GM12878 (cell line): ENCODE measurements around the gene MTHFD2. TPM values are rescaled to one million over a fixed set of nuclear protein-coding genes. Genes with fewer than 3 reads are reported as not detected.

ENCODE experiments used
- CHD1 ChIP-seq: IDR thresholded peaks from 2 replicates; pipeline ENCODE4 v1.6.1; 2012; ENCODE audit warnings: low read depth, low read length, improper control_type of control experiment
- FOXM1 ChIP-seq: IDR thresholded peaks from 2 replicates; pipeline ENCODE4 v1.6.1; 2012; ENCODE audit warnings: low read depth, mild to moderate bottlenecking, inconsistent platforms, low read length, moderate library complexity
- GABPA ChIP-seq: IDR thresholded peaks from 2 replicates; pipeline ENCODE4 v1.6.1; 2014; ENCODE audit warnings: antibody characterized with exemption, low read depth, mild to moderate bottlenecking, inconsistent platforms
- HDAC6 ChIP-seq: fragments of 200-600 bp; sonication (generic); IDR thresholded peaks from one replicate; pipeline ENCODE4 v1.8.0; 2017; ENCODE audit warnings: antibody characterized with exemption; ENCODE audit not compliant: unreplicated experiment
- NFXL1 ChIP-seq: fragments of 450-650 bp; IDR thresholded peaks from 2 replicates; pipeline ENCODE4 v1.6.1; 2017; ENCODE audit warnings: antibody characterized with exemption, mild to moderate bottlenecking, borderline replicate concordance
- NFYA ChIP-seq: IDR thresholded peaks from 2 replicates; pipeline ENCODE4 v1.6.1; 2011; ENCODE audit warnings: low read depth, mild to moderate bottlenecking, low read length, improper control_type of control experiment, borderline replicate concordance
- RCOR1 ChIP-seq: conservative IDR thresholded peaks from 2 replicates; pipeline ENCODE4 v1.6.1; 2012; ENCODE audit warnings: low read depth, low read length, improper control_type of control experiment
- SREBF2 ChIP-seq: IDR thresholded peaks from 2 replicates; pipeline ENCODE4 v1.6.1; 2012; ENCODE audit warnings: mild to moderate bottlenecking, low read length
- TARDBP ChIP-seq: IDR thresholded peaks from 2 replicates; pipeline ENCODE4 v1.6.1; 2016; ENCODE audit warnings: borderline replicate concordance
- polyA plus RNA-seq, 11 experiments: library from polyadenylated mRNA; depleted of rRNA in 4 of 11; unstranded in 6 of 11; stranded (reverse) in 5 of 11; fragments of >200 nt; fragmentation: Nextera tagmentation in 4 of 11; fragmentation: Illumina TruSeq in 1 of 11; extraction: Ambion mirVana in 4 of 11; extraction: Trizol in 1 of 11; gene quantifications; 1 replicate in 1 of 11; 2 replicates in 10 of 11; pipeline versions ENCODE4 v1.2.1 to v1.2.3, GENCODE V29; 2011 to 2016; ENCODE audit warnings: inconsistent platforms in 2 of 11, missing spikeins in 2 of 11, low read depth in 1 of 11
- total RNA-seq, 4 experiments: library from RNA; depleted of rRNA in 3 of 4; stranded (reverse); fragments of >200 nt in 3 of 4; fragmentation: Illumina TruSeq in 1 of 4; extraction: Trizol in 1 of 4; gene quantifications; 2 replicates each; pipeline versions ENCODE4 v1.2.1 to v1.2.3, GENCODE V29; 2013 to 2021
- TF ChIP-seq, protein P1 (sequence below): fragments of 150-350 bp; IDR thresholded peaks from 2 replicates; pipeline ENCODE4 v1.6.1; 2014; ENCODE audit warnings: mild to moderate bottlenecking, low read depth, low read length
- TF ChIP-seq, protein P2 (sequence below), 3 experiments: IDR thresholded peaks in 2 of 3; conservative IDR thresholded peaks in 1 of 3; 2 replicates each; pipeline ENCODE4 v1.5.1; 2011; ENCODE audit warnings: low read depth in 3 of 3, low read length in 3 of 3, mild to moderate bottlenecking in 3 of 3, control low read depth in 2 of 3, moderate library complexity in 2 of 3, inconsistent platforms in 1 of 3, mixed read lengths in 1 of 3; ENCODE audit not compliant: control insufficient read depth in 2 of 3, insufficient read depth in 1 of 3; ENCODE audit errors: extremely low read depth in 1 of 3
- TF ChIP-seq, protein P3 (sequence below): fragments of 450-650 bp; IDR thresholded peaks from 2 replicates; pipeline ENCODE4 v1.6.1; 2017; ENCODE audit warnings: mild to moderate bottlenecking, moderate library complexity
- TF ChIP-seq, protein P4 (sequence below): IDR thresholded peaks from 2 replicates; pipeline ENCODE4 v1.6.1; 2012; ENCODE audit warnings: low read depth, low read length, improper control_type of control experiment
- TF ChIP-seq, protein P5 (sequence below): fragments of 450-650 bp; IDR thresholded peaks from 2 replicates; pipeline ENCODE4 v1.6.1; 2017; ENCODE audit warnings: low read depth, mild to moderate bottlenecking, moderate library complexity

The MTHFD2 gene
- total and polyA plus RNA-seq, 10 of the 15 experiments (the other 5 are each of a cell fraction or from before 2014, with no cell fraction given) = 128 to 292 (median 150) TPM

DNA sequence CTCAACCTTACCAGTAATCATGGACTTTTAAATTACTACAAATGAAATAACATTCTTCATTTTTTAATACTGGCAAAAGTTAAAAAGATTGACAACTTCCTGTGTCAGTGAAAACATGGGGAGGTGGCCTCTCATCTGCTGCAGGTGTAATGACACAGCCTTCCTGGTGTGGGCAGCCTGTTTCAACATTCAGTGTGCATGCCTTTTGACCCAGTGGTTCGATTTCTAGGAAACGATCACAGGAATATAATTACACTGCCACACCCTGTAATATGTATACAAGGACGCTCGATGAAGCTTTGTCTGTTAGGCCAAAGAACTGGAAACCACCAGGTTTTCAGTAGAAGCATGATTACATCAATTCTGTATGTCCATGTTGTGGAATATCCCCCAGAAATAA is 68.7 kb downstream of the MTHFD2 start (continued):
- TF ChIP-seq, protein P1, sequence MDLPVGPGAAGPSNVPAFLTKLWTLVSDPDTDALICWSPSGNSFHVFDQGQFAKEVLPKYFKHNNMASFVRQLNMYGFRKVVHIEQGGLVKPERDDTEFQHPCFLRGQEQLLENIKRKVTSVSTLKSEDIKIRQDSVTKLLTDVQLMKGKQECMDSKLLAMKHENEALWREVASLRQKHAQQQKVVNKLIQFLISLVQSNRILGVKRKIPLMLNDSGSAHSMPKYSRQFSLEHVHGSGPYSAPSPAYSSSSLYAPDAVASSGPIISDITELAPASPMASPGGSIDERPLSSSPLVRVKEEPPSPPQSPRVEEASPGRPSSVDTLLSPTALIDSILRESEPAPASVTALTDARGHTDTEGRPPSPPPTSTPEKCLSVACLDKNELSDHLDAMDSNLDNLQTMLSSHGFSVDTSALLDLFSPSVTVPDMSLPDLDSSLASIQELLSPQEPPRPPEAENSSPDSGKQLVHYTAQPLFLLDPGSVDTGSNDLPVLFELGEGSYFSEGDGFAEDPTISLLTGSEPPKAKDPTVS = no peak
- TF ChIP-seq NFYA (no peak), NFXL1 (no peak), GABPA (no peak), TARDBP (no peak), HDAC6 (no peak), CHD1 (no peak), SREBF2 (no peak), FOXM1 (no peak), RCOR1 (no peak)
- TF ChIP-seq, protein P2, sequence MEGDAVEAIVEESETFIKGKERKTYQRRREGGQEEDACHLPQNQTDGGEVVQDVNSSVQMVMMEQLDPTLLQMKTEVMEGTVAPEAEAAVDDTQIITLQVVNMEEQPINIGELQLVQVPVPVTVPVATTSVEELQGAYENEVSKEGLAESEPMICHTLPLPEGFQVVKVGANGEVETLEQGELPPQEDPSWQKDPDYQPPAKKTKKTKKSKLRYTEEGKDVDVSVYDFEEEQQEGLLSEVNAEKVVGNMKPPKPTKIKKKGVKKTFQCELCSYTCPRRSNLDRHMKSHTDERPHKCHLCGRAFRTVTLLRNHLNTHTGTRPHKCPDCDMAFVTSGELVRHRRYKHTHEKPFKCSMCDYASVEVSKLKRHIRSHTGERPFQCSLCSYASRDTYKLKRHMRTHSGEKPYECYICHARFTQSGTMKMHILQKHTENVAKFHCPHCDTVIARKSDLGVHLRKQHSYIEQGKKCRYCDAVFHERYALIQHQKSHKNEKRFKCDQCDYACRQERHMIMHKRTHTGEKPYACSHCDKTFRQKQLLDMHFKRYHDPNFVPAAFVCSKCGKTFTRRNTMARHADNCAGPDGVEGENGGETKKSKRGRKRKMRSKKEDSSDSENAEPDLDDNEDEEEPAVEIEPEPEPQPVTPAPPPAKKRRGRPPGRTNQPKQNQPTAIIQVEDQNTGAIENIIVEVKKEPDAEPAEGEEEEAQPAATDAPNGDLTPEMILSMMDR (IDR thresholded peaks at IDR 0.05 in 2 of 3, conservative IDR thresholded peaks at IDR 0.05 in 1 of 3; ENCODE audit: control insufficient read depth in 2 of 3, extremely low read depth in 1 of 3, insufficient read depth in 1 of 3, low read depth in 3 of 3, low read length in 3 of 3) = peak; percentile 54 to 75 (median 62)
- TF ChIP-seq, protein P3, sequence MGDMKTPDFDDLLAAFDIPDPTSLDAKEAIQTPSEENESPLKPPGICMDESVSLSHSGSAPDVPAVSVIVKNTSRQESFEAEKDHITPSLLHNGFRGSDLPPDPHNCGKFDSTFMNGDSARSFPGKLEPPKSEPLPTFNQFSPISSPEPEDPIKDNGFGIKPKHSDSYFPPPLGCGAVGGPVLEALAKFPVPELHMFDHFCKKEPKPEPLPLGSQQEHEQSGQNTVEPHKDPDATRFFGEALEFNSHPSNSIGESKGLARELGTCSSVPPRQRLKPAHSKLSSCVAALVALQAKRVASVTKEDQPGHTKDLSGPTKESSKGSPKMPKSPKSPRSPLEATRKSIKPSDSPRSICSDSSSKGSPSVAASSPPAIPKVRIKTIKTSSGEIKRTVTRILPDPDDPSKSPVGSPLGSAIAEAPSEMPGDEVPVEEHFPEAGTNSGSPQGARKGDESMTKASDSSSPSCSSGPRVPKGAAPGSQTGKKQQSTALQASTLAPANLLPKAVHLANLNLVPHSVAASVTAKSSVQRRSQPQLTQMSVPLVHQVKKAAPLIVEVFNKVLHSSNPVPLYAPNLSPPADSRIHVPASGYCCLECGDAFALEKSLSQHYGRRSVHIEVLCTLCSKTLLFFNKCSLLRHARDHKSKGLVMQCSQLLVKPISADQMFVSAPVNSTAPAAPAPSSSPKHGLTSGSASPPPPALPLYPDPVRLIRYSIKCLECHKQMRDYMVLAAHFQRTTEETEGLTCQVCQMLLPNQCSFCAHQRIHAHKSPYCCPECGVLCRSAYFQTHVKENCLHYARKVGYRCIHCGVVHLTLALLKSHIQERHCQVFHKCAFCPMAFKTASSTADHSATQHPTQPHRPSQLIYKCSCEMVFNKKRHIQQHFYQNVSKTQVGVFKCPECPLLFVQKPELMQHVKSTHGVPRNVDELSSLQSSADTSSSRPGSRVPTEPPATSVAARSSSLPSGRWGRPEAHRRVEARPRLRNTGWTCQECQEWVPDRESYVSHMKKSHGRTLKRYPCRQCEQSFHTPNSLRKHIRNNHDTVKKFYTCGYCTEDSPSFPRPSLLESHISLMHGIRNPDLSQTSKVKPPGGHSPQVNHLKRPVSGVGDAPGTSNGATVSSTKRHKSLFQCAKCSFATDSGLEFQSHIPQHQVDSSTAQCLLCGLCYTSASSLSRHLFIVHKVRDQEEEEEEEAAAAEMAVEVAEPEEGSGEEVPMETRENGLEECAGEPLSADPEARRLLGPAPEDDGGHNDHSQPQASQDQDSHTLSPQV = no peak
- TF ChIP-seq, protein P4, sequence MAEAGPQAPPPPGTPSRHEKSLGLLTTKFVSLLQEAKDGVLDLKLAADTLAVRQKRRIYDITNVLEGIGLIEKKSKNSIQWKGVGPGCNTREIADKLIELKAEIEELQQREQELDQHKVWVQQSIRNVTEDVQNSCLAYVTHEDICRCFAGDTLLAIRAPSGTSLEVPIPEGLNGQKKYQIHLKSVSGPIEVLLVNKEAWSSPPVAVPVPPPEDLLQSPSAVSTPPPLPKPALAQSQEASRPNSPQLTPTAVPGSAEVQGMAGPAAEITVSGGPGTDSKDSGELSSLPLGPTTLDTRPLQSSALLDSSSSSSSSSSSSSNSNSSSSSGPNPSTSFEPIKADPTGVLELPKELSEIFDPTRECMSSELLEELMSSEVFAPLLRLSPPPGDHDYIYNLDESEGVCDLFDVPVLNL = no peak
- TF ChIP-seq, protein P5, sequence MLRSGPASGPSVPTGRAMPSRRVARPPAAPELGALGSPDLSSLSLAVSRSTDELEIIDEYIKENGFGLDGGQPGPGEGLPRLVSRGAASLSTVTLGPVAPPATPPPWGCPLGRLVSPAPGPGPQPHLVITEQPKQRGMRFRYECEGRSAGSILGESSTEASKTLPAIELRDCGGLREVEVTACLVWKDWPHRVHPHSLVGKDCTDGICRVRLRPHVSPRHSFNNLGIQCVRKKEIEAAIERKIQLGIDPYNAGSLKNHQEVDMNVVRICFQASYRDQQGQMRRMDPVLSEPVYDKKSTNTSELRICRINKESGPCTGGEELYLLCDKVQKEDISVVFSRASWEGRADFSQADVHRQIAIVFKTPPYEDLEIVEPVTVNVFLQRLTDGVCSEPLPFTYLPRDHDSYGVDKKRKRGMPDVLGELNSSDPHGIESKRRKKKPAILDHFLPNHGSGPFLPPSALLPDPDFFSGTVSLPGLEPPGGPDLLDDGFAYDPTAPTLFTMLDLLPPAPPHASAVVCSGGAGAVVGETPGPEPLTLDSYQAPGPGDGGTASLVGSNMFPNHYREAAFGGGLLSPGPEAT = no peak
